Endothelial cell of umbilical vein (primary cell): ENCODE measurements around the gene NGEF. TPM values are rescaled to one million over a fixed set of nuclear protein-coding genes. Genes with fewer than 3 reads are reported as not detected.

Experiments
- BruUV-seq: library from RNA; stranded (reverse); fragments of 400-500 nt; replicated peaks from 2 replicates; lab custom pipeline; 2021; lab: Mats Ljungman, UMichigan
- CTCF ChIA-PET: fragments of 300-600, 350-600 bp; sonication (Branson Sonifier 250); formaldehyde crosslinking; loops from one replicate; lab custom pipeline; 2021; ENCODE audit warnings: antibody characterized with exemption, inconsistent platforms; lab: Charles Lee
- POLR2A ChIA-PET: fragments of 300-600, 350-600 bp; sonication (Branson Sonifier 250); formaldehyde crosslinking; loops from one replicate; lab custom pipeline; 2021; ENCODE audit warnings: antibody characterized with exemption, inconsistent platforms; lab: Charles Lee
- DNase-seq: peaks from one replicate; pipeline ENCODE4 v3.0.0-alpha.2; 2011; ENCODE audit warnings: low read depth, low spot score
- FAIRE-seq: peaks from 2 replicates; lab custom pipeline; 2011; peaks lifted over from hg19 to GRCh38; lab: Jason Lieb, UNC
- H2AFZ ChIP-seq: 2 replicates; pipeline ENCODE4 v1.6.0; 2012; ENCODE audit warnings: low read depth, low read length, control low read depth, inconsistent platforms
- H3K27ac ChIP-seq: 2 replicates; pipeline ENCODE4 v1.5.1; 2011; ENCODE audit warnings: low read depth, mild to moderate bottlenecking, control low read depth, low read length, moderate library complexity; ENCODE audit not compliant: insufficient read depth
- H3K27me3 ChIP-seq, 2 experiments: 2 replicates each; pipeline versions ENCODE4 v1.6.0 to v1.6.1; 2011; ENCODE audit warnings: low read length in 2 of 2, mixed read lengths in 1 of 2; ENCODE audit not compliant: control insufficient read depth in 2 of 2, insufficient read depth in 2 of 2
- H3K36me3 ChIP-seq, 2 experiments: 2 replicates in 1 of 2; 3 replicates in 1 of 2; pipeline ENCODE4 v1.5.1; 2011; ENCODE audit warnings: low read length in 2 of 2, mild to moderate bottlenecking in 1 of 2, moderate library complexity in 1 of 2; ENCODE audit not compliant: control insufficient read depth in 2 of 2, insufficient read depth in 2 of 2; ENCODE audit errors: extremely low read depth in 1 of 2
- H3K4me1 ChIP-seq: 3 replicates; pipeline ENCODE4 v1.5.1; 2011; ENCODE audit warnings: mild to moderate bottlenecking, low read length; ENCODE audit not compliant: control insufficient read depth, insufficient read depth; ENCODE audit errors: extremely low read depth
- H3K4me2 ChIP-seq: 2 replicates; pipeline ENCODE4 v1.6.1; 2011; ENCODE audit warnings: low read length, control low read depth, mixed read lengths; ENCODE audit not compliant: insufficient read depth
- H3K4me3 ChIP-seq, 3 experiments: fragments of 200-600 bp in 1 of 3; sonication (generic), shearing (Covaris generic) in 1 of 3; replicated peaks in 1 of 3; 2 replicates each; pipeline ENCODE4 v1.5.1; 2011 to 2016; ENCODE audit warnings: control low read depth in 3 of 3, low read length in 3 of 3, mild to moderate bottlenecking in 2 of 3, inconsistent platforms in 1 of 3, low read depth in 1 of 3, moderate library complexity in 1 of 3; ENCODE audit not compliant: insufficient read depth in 1 of 3
- H3K79me2 ChIP-seq: 2 replicates; pipeline ENCODE4 v1.6.0; 2012; ENCODE audit warnings: low read length, inconsistent platforms; ENCODE audit not compliant: control insufficient read depth, insufficient read depth
- H3K9ac ChIP-seq: replicated peaks from 2 replicates; pipeline ENCODE3; 2011; ENCODE audit warnings: low read length, control low read depth; ENCODE audit not compliant: insufficient read depth; ENCODE audit errors: extremely low read depth
- H3K9me1 ChIP-seq: replicated peaks from 3 replicates; pipeline ENCODE4 v1.6.0; 2011; ENCODE audit warnings: mild to moderate bottlenecking, low read length; ENCODE audit not compliant: control insufficient read depth, insufficient read depth; ENCODE audit errors: extremely low read depth
- H3K9me3 ChIP-seq: replicated peaks from 2 replicates; pipeline ENCODE4 v1.5.1; 2012; ENCODE audit warnings: low read length, inconsistent platforms; ENCODE audit not compliant: control insufficient read depth, insufficient read depth
- H4K20me1 ChIP-seq: replicated peaks from 2 replicates; pipeline ENCODE3; 2011; ENCODE audit warnings: mild to moderate bottlenecking, low read length; ENCODE audit not compliant: control insufficient read depth, insufficient read depth; ENCODE audit errors: extremely low read depth
- CTCF ChIP-seq, 2 donors: IDR thresholded peaks; 1 replicate in 1 of 2; 2 replicates in 1 of 2; pipeline ENCODE4 v1.5.1; 2011; ENCODE audit warnings: low read length in 2 of 2, mild to moderate bottlenecking in 2 of 2, moderate library complexity in 2 of 2, control low read depth in 1 of 2, inconsistent platforms in 1 of 2, low read depth in 1 of 2; ENCODE audit not compliant: insufficient read depth in 1 of 2; ENCODE audit errors: extremely low read depth in 1 of 2
- EZH2 ChIP-seq: IDR thresholded peaks from 2 replicates; pipeline ENCODE4 v1.6.1; 2012; ENCODE audit warnings: borderline replicate concordance, low read depth, mild to moderate bottlenecking, moderate library complexity, low read length, inconsistent platforms; ENCODE audit not compliant: severe bottlenecking
- GATA2 ChIP-seq: IDR thresholded peaks from 2 replicates; pipeline ENCODE4 v1.7.0; 2011; ENCODE audit warnings: low read depth, mild to moderate bottlenecking, moderate library complexity, mixed read lengths, low read length; ENCODE audit not compliant: insufficient read length, insufficient read depth
- JUN ChIP-seq: IDR thresholded peaks from 2 replicates; pipeline ENCODE4 v1.6.1; 2011; ENCODE audit warnings: borderline replicate concordance, low read depth; ENCODE audit not compliant: insufficient read length, insufficient read depth
- MAX ChIP-seq: IDR thresholded peaks from 2 replicates; pipeline ENCODE4 v1.6.1; 2011; ENCODE audit not compliant: insufficient read depth, insufficient read length
- MYC ChIP-seq: IDR thresholded peaks from one replicate; pipeline ENCODE4 v1.6.1; 2011; ENCODE audit warnings: mild to moderate bottlenecking, low read depth, low read length
- POLR2A ChIP-seq: IDR thresholded peaks from 2 replicates; pipeline ENCODE4 v1.6.1; 2012; ENCODE audit warnings: low read depth, mild to moderate bottlenecking, control low read depth, low read length
- dilution Hi-C: fragments of 300-500 bp; cut with MboI; formaldehyde crosslinking; loops from one replicate; pipeline ENCODE4 v1.15.0; 2019; ENCODE audit warnings: low sequenced_read_pairs; ENCODE audit not compliant: extremely low pct_ligation_motif_present
- intact Hi-C: fragments of 100-400 bp; cut with micrococcal nuclease; formaldehyde crosslinking; loops from one replicate; pipeline ENCODE4 v1.10.0; 2022
- polyA plus RNA-seq, 4 experiments: library from polyadenylated mRNA; depleted of rRNA in 3 of 4; stranded (reverse) in 3 of 4; unstranded in 1 of 4; fragments of >200 nt; gene quantifications; 2 replicates each; pipeline versions ENCODE4 v1.2.1 to v1.2.3, GENCODE V29; 2011 to 2012; ENCODE audit warnings: missing spikeins in 1 of 4
- total RNA-seq: library from RNA; stranded (reverse); gene quantifications from 2 replicates; pipeline ENCODE4 v1.2.3, GENCODE V29; 2021

Gene NGEF
- total and polyA plus RNA-seq, 2 donors (not counting 3 experiments of a cell fraction or from before 2014, with no cell fraction given) = 0.22 to 0.41 TPM

- Histone ChIP-seq H4K20me1 (no peaks in the 10 kb centered on the region), H3K9me1 (no peaks in the 10 kb centered on the region), H3K4me3 (no peak overlapping the region), H3K4me2 (no peak overlapping the region), H3K79me2 (no peaks in the 10 kb centered on the region), H3K9ac (no peak overlapping the region), H3K36me3 (no peaks in the 10 kb centered on the region), H3K9me3 (no peaks in the 10 kb centered on the region), H2AFZ (no peak overlapping the region), H3K27ac (no peak overlapping the region), H3K4me1 (no peaks in the 10 kb centered on the region), H3K27me3 (no peaks in the 10 kb centered on the region)
- CTCF ChIA-PET = no interaction called here
- FAIRE-seq (no peak), DNase-seq (no peak)
- POLR2A ChIA-PET = no interaction called here
- intact Hi-C loops = loop anchor here (10.0 kb wide), 1 partner anchor 169 kb away; no protein-coding TSS in a partner anchor
- dilution Hi-C loops = no loop called here
- TF ChIP-seq GATA2 (no peak), EZH2 (no peak), JUN (no peak), CTCF (IDR thresholded peaks at IDR 0.05; ENCODE audit: extremely low read depth in 1 of 2, insufficient read depth in 1 of 2, low read depth in 1 of 2, low read length in 2 of 2) (no peak), POLR2A (no peak), MAX (no peak), MYC (no peak)
- no TSS peak for BruUV-seq
Observed at GRCh38 chr2:232885264-232885961, 127.6 kb downstream of the NGEF start.
